Parathyroid adenoma (tissue), 2 donors: ENCODE results near the gene CPA4.
A peak's percentile ranks its signal among the peaks of the same experiment; 100 is the strongest.

ENCODE experiments used
- H2AFZ ChIP-seq: fragments of 300-600 bp; sonication (generic); one replicate; pipeline ENCODE4 v1.7.0; 2017; ENCODE audit warnings: antibody characterized with exemption, mild to moderate bottlenecking
- H3K27ac ChIP-seq: fragments of 300-600 bp; sonication (generic); one replicate; pipeline ENCODE4 v1.7.0; 2017
- H3K27me3 ChIP-seq: fragments of 300-600 bp; sonication (generic); one replicate; pipeline ENCODE4 v1.7.0; 2017; ENCODE audit warnings: low read length; ENCODE audit not compliant: control insufficient read depth, insufficient read depth
- H3K36me3 ChIP-seq: fragments of 300-600 bp; sonication (generic); one replicate; pipeline ENCODE4 v1.7.0; 2017; ENCODE audit warnings: low read length; ENCODE audit not compliant: control insufficient read depth, insufficient read depth
- H3K4me1 ChIP-seq: fragments of 300-600 bp; sonication (generic); one replicate; pipeline ENCODE4 v1.7.0; 2017; ENCODE audit warnings: control low read depth
- H3K4me2 ChIP-seq: fragments of 300-600 bp; sonication (generic); one replicate; pipeline ENCODE4 v1.7.0; 2017; ENCODE audit warnings: low read length
- H3K4me3 ChIP-seq: fragments of 300-600 bp; sonication (generic); one replicate; pipeline ENCODE4 v1.7.0; 2017; ENCODE audit warnings: low read depth, low read length
- H3K79me2 ChIP-seq: fragments of 300-600 bp; sonication (generic); one replicate; pipeline ENCODE4 v1.7.0; 2017; ENCODE audit warnings: control low read depth
- H3K9ac ChIP-seq: fragments of 300-600 bp; sonication (generic); one replicate; pipeline ENCODE4 v1.7.0; 2017; ENCODE audit warnings: mild to moderate bottlenecking
- H3K9me3 ChIP-seq: fragments of 300-600 bp; sonication (generic); one replicate; pipeline ENCODE4 v1.7.0; 2017; ENCODE audit warnings: low read length; ENCODE audit not compliant: control insufficient read depth
- TF ChIP-seq, protein P1 (sequence below): fragments of 300-600 bp; sonication (generic); IDR thresholded peaks from one replicate; pipeline ENCODE4 v1.7.0; 2017; ENCODE audit warnings: antibody characterized with exemption, mild to moderate bottlenecking
- donor health status: primary hyperparathyroidism.

The CPA4 gene

DNA sequence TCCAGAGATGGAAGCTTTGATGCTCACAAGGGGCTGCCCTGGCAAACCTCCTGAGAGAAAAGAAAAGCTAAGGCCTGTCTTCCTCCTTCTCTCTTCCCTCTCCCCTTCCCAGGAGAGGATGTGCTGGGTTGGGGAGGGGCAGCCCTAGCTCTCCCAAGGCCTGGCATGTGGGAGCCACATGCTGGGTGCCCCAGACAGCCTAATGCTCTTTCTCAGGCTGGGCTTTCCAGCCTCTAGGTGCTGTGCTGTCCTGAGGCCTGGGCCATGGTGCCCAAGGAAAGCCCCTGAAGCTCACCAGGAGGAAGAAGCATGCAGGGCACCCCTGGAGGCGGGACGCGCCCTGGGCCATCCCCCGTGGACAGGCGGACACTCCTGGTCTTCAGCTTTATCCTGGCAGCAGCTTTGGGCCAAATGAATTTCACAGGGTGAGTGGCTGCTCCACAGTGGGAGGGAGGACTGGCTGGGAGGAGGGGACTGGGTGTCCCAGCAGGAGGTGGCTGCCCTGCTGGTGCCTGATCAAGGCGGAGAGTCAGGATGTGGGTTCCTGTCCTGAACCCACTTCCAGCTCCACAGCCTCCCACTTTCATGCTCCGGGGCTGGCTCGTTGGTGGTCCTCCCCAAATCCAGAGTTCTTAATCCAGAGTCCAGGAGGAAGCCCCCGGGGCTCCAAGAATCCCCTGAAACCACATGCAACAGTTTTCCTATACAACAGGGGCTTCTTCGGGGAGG lies 53.4 kb downstream of the CPA4 start:
- H3K79me2 ChIP-seq, result no peaks in the 10 kb centered on the region
- no peak overlapping the region for H3K4me3 ChIP-seq
- H3K4me1 ChIP-seq, result no peaks in the 10 kb centered on the region
- no peaks in the 10 kb centered on the region for H3K9me3 ChIP-seq
- H3K27me3 ChIP-seq, result no peaks in the 10 kb centered on the region
- H3K27ac ChIP-seq, result no peak overlapping the region
- no peak overlapping the region for H3K4me2 ChIP-seq
- no peaks in the 10 kb centered on the region for H3K36me3 ChIP-seq
- TF ChIP-seq, protein P1, sequence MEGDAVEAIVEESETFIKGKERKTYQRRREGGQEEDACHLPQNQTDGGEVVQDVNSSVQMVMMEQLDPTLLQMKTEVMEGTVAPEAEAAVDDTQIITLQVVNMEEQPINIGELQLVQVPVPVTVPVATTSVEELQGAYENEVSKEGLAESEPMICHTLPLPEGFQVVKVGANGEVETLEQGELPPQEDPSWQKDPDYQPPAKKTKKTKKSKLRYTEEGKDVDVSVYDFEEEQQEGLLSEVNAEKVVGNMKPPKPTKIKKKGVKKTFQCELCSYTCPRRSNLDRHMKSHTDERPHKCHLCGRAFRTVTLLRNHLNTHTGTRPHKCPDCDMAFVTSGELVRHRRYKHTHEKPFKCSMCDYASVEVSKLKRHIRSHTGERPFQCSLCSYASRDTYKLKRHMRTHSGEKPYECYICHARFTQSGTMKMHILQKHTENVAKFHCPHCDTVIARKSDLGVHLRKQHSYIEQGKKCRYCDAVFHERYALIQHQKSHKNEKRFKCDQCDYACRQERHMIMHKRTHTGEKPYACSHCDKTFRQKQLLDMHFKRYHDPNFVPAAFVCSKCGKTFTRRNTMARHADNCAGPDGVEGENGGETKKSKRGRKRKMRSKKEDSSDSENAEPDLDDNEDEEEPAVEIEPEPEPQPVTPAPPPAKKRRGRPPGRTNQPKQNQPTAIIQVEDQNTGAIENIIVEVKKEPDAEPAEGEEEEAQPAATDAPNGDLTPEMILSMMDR, result no peak
- H2AFZ ChIP-seq, result no peak overlapping the region
- no peak overlapping the region for H3K9ac ChIP-seq

- no peaks in the 10 kb centered on the region for H3K27me3 ChIP-seq
Measured at GRCh38 chr7:130346941-130347340, 54.0 kb downstream of the CPA4 start.

DNA sequence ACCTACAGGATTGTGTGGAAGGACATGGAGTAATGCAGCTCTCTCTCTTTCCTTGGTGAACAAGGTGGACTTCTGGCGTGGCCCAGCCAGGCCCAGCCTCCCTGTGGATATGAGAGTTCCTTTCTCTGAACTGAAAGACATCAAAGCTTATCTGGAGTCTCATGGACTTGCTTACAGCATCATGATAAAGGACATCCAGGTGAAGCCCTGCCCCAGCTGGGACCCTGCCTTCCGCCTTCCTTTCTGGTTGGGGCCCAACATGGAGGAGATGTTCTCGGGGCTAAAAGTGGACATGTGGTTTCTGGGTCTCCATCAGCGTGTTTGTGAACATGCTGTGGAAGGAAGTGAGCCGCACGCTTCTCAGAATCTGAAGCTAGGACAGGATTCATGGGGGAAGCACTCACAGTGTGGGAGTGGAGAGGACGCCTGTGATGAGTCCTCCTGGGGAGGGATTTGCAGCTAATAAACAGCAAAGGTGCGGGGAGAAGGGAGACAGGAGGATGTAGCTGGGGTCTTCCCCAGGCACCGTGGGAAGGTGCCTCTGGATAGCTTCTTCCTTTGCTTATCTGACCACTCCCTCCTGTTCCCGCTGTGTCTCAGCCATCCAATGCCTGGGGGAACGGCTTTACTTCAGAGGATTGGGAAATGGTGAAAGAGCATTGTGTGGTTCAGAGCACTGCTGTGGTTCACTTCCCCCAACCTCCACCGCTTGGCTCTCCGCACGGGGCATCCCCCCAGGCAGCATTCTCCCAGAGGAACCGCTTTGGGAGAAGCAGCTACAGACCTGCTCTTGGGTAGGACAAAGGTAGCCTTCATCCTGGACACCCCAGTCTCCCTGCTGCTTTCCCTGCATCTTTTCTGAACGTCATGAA lies 57.2 kb downstream of the CPA4 start:
- no peaks in the 10 kb centered on the region for H3K27me3 ChIP-seq
- H3K9me3 ChIP-seq, result no peaks in the 10 kb centered on the region
- H3K4me1 ChIP-seq, result no peaks in the 10 kb centered on the region
- no peak overlapping the region for H2AFZ ChIP-seq
- TF ChIP-seq, protein P1, result no peak
- H3K79me2 ChIP-seq, result no peaks in the 10 kb centered on the region
- no peak overlapping the region for H3K4me3 ChIP-seq
- H3K9ac ChIP-seq, result no peak overlapping the region
- H3K27ac ChIP-seq, result peak overlapping the region; percentile 29
- no peak overlapping the region for H3K4me2 ChIP-seq
- no peaks in the 10 kb centered on the region for H3K36me3 ChIP-seq

More at GRCh38 chr7:130346941-130347340, 54.0 kb downstream of the CPA4 start:
- Histone ChIP-seq H3K9me3 (no peaks in the 10 kb centered on the region), H3K36me3 (no peaks in the 10 kb centered on the region), H3K4me3 (no peak overlapping the region), H3K4me1 (no peaks in the 10 kb centered on the region), H3K4me2 (no peak overlapping the region), H3K27ac (no peak overlapping the region), H2AFZ (no peak overlapping the region), H3K9ac (no peak overlapping the region), H3K79me2 (no peaks in the 10 kb centered on the region)
- TF ChIP-seq, protein P1, result no peak

GRCh38 chr7:130350945-130351790 lies 58.2 kb downstream of the CPA4 start:
- H3K27ac ChIP-seq, result peak overlapping the region; percentile 29
- no peaks in the 10 kb centered on the region for H3K36me3 ChIP-seq
- H3K4me3 ChIP-seq, result no peak overlapping the region
- TF ChIP-seq, protein P1, result no peak
- H2AFZ ChIP-seq, result no peak overlapping the region
- no peaks in the 10 kb centered on the region for H3K27me3 ChIP-seq
- no peak overlapping the region for H3K9ac ChIP-seq
- no peak overlapping the region for H3K4me2 ChIP-seq
- no peaks in the 10 kb centered on the region for H3K4me1 ChIP-seq
- H3K79me2 ChIP-seq, result no peaks in the 10 kb centered on the region
- no peaks in the 10 kb centered on the region for H3K9me3 ChIP-seq
